ENCODE measurements around the gene AKR7A2.
A peak's percentile ranks its signal among the peaks of the same experiment; 100 is the strongest.

The AKR7A2 gene

GRCh38 chr1:19325958-19326747 is 14.2 kb upstream of the AKR7A2 start:
- no peak for DNase-seq (ENCODE audit: low read depth in 2 of 3, low spot score in 1 of 3)

GRCh38 chr1:19325368-19325957 is 13.5 kb upstream of the AKR7A2 start:
- DNase-seq (ENCODE audit: low read depth in 2 of 3, low spot score in 1 of 3) = no peak

GRCh38 chr1:19324665-19324990 is 12.7 kb upstream of the AKR7A2 start:
- DNase-seq (ENCODE audit: low read depth in 2 of 3, low spot score in 1 of 3) = no peak

- no peak for DNase-seq (ENCODE audit: low read depth in 2 of 3, low spot score in 1 of 3)
Measured at GRCh38 chr1:19323987-19324664, 12.2 kb upstream of the AKR7A2 start.

- DNase-seq (ENCODE audit: low read depth in 2 of 3, low spot score in 1 of 3) = no peak
Measured at GRCh38 chr1:19322481-19322880, 10.5 kb upstream of the AKR7A2 start.

- DNase-seq (ENCODE audit: low read depth in 2 of 3, low spot score in 1 of 3) = no peak
Measured at GRCh38 chr1:19321071-19321470, 9.1 kb upstream of the AKR7A2 start.

- DNase-seq (ENCODE audit: low read depth in 2 of 3, low spot score in 1 of 3) = no peak
Measured at GRCh38 chr1:19319196-19319595, 7.3 kb upstream of the AKR7A2 start.

GRCh38 chr1:19317126-19317910 is 5.4 kb upstream of the AKR7A2 start:
- no peak for DNase-seq (ENCODE audit: low read depth in 2 of 3, low spot score in 1 of 3)

GRCh38 chr1:19315378-19316198 is 3.6 kb upstream of the AKR7A2 start:
- no peak for DNase-seq (ENCODE audit: low read depth in 2 of 3, low spot score in 1 of 3)

- DNase-seq (ENCODE audit: low read depth in 2 of 3, low spot score in 1 of 3) = no peak
Measured at GRCh38 chr1:19313961-19314882, 2.3 kb upstream of the AKR7A2 start.

- DNase-seq (ENCODE audit: low read depth in 2 of 3, low spot score in 1 of 3) = no peak
Measured at GRCh38 chr1:19313636-19313959, 1.7 kb upstream of the AKR7A2 start.

GRCh38 chr1:19312782-19313635 is 1.1 kb upstream of the AKR7A2 start:
- no peak for DNase-seq (ENCODE audit: low read depth in 2 of 3, low spot score in 1 of 3)

GRCh38 chr1:19311503-19311930 is 427 bp downstream of the AKR7A2 start:
- DNase-seq (ENCODE audit: low read depth in 2 of 3, low spot score in 1 of 3) = peak in 1 of 3 donors; percentile 13

- no peak for DNase-seq (ENCODE audit: low read depth in 2 of 3, low spot score in 1 of 3)
Measured at GRCh38 chr1:19310720-19311502, 1.0 kb downstream of the AKR7A2 start.

- no peak for DNase-seq (ENCODE audit: low read depth in 2 of 3, low spot score in 1 of 3)
Measured at GRCh38 chr1:19310061-19310460, 1.9 kb downstream of the AKR7A2 start.

GRCh38 chr1:19309123-19309813 is 2.7 kb downstream of the AKR7A2 start:
- DNase-seq (ENCODE audit: low read depth in 2 of 3, low spot score in 1 of 3) = no peak

GRCh38 chr1:19308509-19308907 is 3.4 kb downstream of the AKR7A2 start:
- no peak for DNase-seq (ENCODE audit: low read depth in 2 of 3, low spot score in 1 of 3)

Data from stimulated activated CD4-positive, alpha-beta T cell treated with anti-CD3 and anti-CD28 coated beads, Interleukin-12 subunit alpha, Interleukin-12 subunit beta, amount 100 ng/mL, for 48 hours (primary cell).